Smooth muscle cell (in vitro differentiated cells): ENCODE results near the gene ELOVL6. TPM values are rescaled to one million over a fixed set of nuclear protein-coding genes. Genes with fewer than 3 reads are reported as not detected.

Experiments used
- DNase-seq: peaks from one replicate; lab custom pipeline; 2025; ENCODE audit not compliant: unreplicated experiment; lab: John Stamatoyannopoulos, UW
- H2AFZ ChIP-seq: fragments of 200-600 bp; sonication (generic); 2 replicates; pipeline ENCODE4 v1.6.0; 2016; ENCODE audit warnings: antibody characterized with exemption, low read depth, mild to moderate bottlenecking
- H3F3A ChIP-seq: fragments of 200-600 bp; sonication (generic); 2 replicates; pipeline ENCODE4 v1.6.0; 2017; ENCODE audit warnings: antibody characterized with exemption, low read depth
- H3K27ac ChIP-seq: fragments of 200-600 bp; sonication (generic); 2 replicates; pipeline ENCODE4 v1.5.1; 2016; ENCODE audit warnings: low read depth, mild to moderate bottlenecking
- H3K27me3 ChIP-seq: fragments of 200-600 bp; sonication (generic); 2 replicates; pipeline ENCODE4 v1.6.1; 2016; ENCODE audit warnings: low read depth, mild to moderate bottlenecking
- H3K36me3 ChIP-seq: fragments of 200-600 bp; sonication (generic); 2 replicates; pipeline ENCODE4 v1.5.1; 2016; ENCODE audit warnings: low read depth
- H3K4me1 ChIP-seq: fragments of 200-600 bp; sonication (generic); 2 replicates; pipeline ENCODE4 v1.5.1; 2016; ENCODE audit warnings: low read depth
- H3K4me2 ChIP-seq: fragments of 200-600 bp; sonication (generic); 2 replicates; pipeline ENCODE4 v1.6.0; 2016; ENCODE audit warnings: mild to moderate bottlenecking
- H3K4me3 ChIP-seq: fragments of 200-600 bp; sonication (generic); 2 replicates; pipeline ENCODE4 v1.5.1; 2016; ENCODE audit warnings: mild to moderate bottlenecking
- H3K79me2 ChIP-seq: fragments of 200-600 bp; sonication (generic); 2 replicates; pipeline ENCODE4 v1.6.0; 2016; ENCODE audit warnings: low read depth, mild to moderate bottlenecking
- H3K9ac ChIP-seq: fragments of 200-600 bp; sonication (generic); 2 replicates; pipeline ENCODE4 v1.6.0; 2016; ENCODE audit warnings: low read depth
- H3K9me3 ChIP-seq: fragments of 200-600 bp; sonication (generic); replicated peaks from 2 replicates; pipeline ENCODE4 v1.5.1; 2016; ENCODE audit warnings: low read depth
- H4K20me1 ChIP-seq: fragments of 200-600 bp; sonication (generic); 2 replicates; pipeline ENCODE4 v1.6.0; 2016; ENCODE audit warnings: low read depth
- CTCF ChIP-seq: fragments of 200-600 bp; sonication (generic); IDR thresholded peaks from 2 replicates; pipeline ENCODE4 v1.5.1; 2017; ENCODE audit warnings: borderline replicate concordance, mild to moderate bottlenecking, antibody characterized with exemption; ENCODE audit not compliant: insufficient read depth, poor library complexity, severe bottlenecking
- WGBS: methylation state at CpG from one replicate; pipeline ENCODE4 v1.1.7; 2016; ENCODE audit warnings: low lambda C conversion rate; 5-methylcytosine and 5-hydroxymethylcytosine counted together
- polyA plus RNA-seq: library from polyadenylated mRNA; unstranded; fragments of >200 nt; fragmentation: Nextera tagmentation; extraction: Ambion mirVana; gene quantifications from 2 replicates; pipeline ENCODE4 v1.2.1, GENCODE V29; 2016
- total RNA-seq: library from RNA; depleted of rRNA; stranded (reverse); fragments of >200 nt; gene quantifications from 2 replicates; pipeline ENCODE4 v1.2.3, GENCODE V29; 2014

The ELOVL6 gene
- total and polyA plus RNA-seq, 2 experiments from 2014 or later, result 7.8 to 11.6 TPM

GRCh38 chr4:110002326-110002725, 196.1 kb downstream of the ELOVL6 start:
- Histone ChIP-seq H3F3A (no peaks in the 10 kb centered on the region), H4K20me1 (no peaks in the 10 kb centered on the region), H3K4me1 (peaks cover 3% of the 10 kb centered on the region), H3K9ac (no peak overlapping the region), H3K36me3 (no peaks in the 10 kb centered on the region), H3K27ac (no peak overlapping the region), H3K9me3 (no peaks in the 10 kb centered on the region), H3K27me3 (no peaks in the 10 kb centered on the region), H3K79me2 (no peaks in the 10 kb centered on the region), H3K4me2 (no peak overlapping the region), H2AFZ (no peak overlapping the region), H3K4me3 (no peak overlapping the region)
- DNase-seq, result no peak
- WGBS, result 89% methylated on average over 3 of the region's 3 CpGs
- no peak for TF ChIP-seq CTCF

GRCh38 chr4:109999585-109999912, 198.9 kb downstream of the ELOVL6 start:
- H3K27me3 ChIP-seq, result no peaks in the 10 kb centered on the region
- no peak overlapping the region for H3K4me3 ChIP-seq
- H3F3A ChIP-seq, result no peaks in the 10 kb centered on the region
- 86% methylated on average over 9 of the region's 9 CpGs for WGBS
- H3K9me3 ChIP-seq, result no peaks in the 10 kb centered on the region
- H3K4me2 ChIP-seq, result no peak overlapping the region
- no peak overlapping the region for H3K9ac ChIP-seq
- no peaks in the 10 kb centered on the region for H3K79me2 ChIP-seq
- peak overlapping the region; percentile 76 for H2AFZ ChIP-seq
- peaks cover 3% of the 10 kb centered on the region for H3K4me1 ChIP-seq
- no peaks in the 10 kb centered on the region for H4K20me1 ChIP-seq
- no peaks in the 10 kb centered on the region for H3K36me3 ChIP-seq
- TF ChIP-seq CTCF, result no peak
- no peak overlapping the region for H3K27ac ChIP-seq
- no peak for DNase-seq

GRCh38 chr4:109998867-109999584, 199.4 kb downstream of the ELOVL6 start:
- TF ChIP-seq CTCF, result peak; percentile 69
- Histone ChIP-seq H3F3A (no peaks in the 10 kb centered on the region), H4K20me1 (no peaks in the 10 kb centered on the region), H3K9me3 (no peaks in the 10 kb centered on the region), H3K4me1 (peaks cover 3% of the 10 kb centered on the region), H3K27ac (no peak overlapping the region), H3K4me3 (no peak overlapping the region), H3K36me3 (no peaks in the 10 kb centered on the region), H3K27me3 (no peaks in the 10 kb centered on the region), H3K4me2 (peak overlapping the region; percentile 40), H2AFZ (peak overlapping the region; percentile 76), H3K79me2 (no peaks in the 10 kb centered on the region), H3K9ac (no peak overlapping the region)
- no peak for DNase-seq
- WGBS, result 31% methylated on average over 3 of the region's 3 CpGs

DNA sequence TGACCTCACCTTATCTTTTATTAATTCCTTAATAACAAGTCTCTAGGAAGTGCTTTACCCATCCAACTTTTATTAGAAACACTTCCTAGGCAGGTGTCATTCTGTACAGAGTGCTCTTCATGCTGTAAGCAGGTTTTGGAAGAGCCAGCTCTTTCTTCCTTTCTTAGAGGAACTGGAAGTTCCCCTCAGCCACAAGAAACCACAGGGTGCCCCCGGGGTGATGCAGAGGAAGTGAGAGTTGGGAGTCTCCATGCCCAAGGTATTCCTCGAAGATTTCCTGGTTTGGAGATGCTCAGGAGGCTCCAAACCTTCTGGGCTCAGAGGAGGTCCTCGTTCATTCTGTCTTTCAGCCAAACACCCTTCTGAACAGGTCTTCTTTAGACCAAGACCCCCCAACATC, 201.9 kb downstream of the ELOVL6 start:
- H3K4me2 ChIP-seq, result no peak overlapping the region
- no peaks in the 10 kb centered on the region for H3K79me2 ChIP-seq
- no peak for DNase-seq
- H4K20me1 ChIP-seq, result no peaks in the 10 kb centered on the region
- no peak overlapping the region for H3K9ac ChIP-seq
- no peaks in the 10 kb centered on the region for H3K36me3 ChIP-seq
- no peak overlapping the region for H2AFZ ChIP-seq
- H3F3A ChIP-seq, result no peaks in the 10 kb centered on the region
- H3K27ac ChIP-seq, result no peak overlapping the region
- no peaks in the 10 kb centered on the region for H3K27me3 ChIP-seq
- no peak for TF ChIP-seq CTCF
- 89% methylated on average over 3 of the region's 3 CpGs for WGBS
- no peak overlapping the region for H3K4me3 ChIP-seq
- peaks cover 3% of the 10 kb centered on the region for H3K4me1 ChIP-seq
- H3K9me3 ChIP-seq, result no peaks in the 10 kb centered on the region
